Activated gamma-delta T cell treated with anti-CD3 and anti-CD28 coated beads, Interleukin-2, amount 50 U/mL, for 16 hours (primary cell): ENCODE measurements around the gene CLEC10A.
"Not testable (repeated sequence)": the region's sequence is repeated elsewhere in the genome, so short reads cannot be mapped to it uniquely, and the experiment has no call there.

Experiments used
- DNase-seq: peaks from one replicate; pipeline ENCODE4 v3.0.0-alpha.2; 2020; ENCODE audit warnings: low read depth

The CLEC10A gene

DNA sequence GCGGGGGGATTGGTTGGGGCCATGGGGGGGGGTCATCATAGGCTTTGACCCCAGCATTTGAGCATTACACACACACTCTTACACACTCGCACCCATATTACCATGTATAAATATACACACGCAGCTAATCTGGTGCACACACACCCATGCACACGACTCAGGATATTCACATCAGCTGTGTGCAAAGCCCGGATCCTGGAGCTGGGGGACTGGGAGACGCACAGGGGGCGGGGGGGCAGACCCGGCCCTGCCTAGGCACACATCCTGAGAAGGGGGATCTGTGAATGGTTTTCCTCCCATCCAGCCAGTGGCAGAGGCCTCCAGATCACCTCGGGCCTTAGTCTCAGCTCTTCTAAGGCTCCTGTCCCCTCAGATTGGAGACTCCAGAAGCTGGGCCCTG is 28.9 kb upstream of the CLEC10A start:
- DNase-seq: no peak

- no peak for DNase-seq
These were observed 28.5 kb upstream of the CLEC10A start for GRCh38 chr17:7108560-7108925.

DNA sequence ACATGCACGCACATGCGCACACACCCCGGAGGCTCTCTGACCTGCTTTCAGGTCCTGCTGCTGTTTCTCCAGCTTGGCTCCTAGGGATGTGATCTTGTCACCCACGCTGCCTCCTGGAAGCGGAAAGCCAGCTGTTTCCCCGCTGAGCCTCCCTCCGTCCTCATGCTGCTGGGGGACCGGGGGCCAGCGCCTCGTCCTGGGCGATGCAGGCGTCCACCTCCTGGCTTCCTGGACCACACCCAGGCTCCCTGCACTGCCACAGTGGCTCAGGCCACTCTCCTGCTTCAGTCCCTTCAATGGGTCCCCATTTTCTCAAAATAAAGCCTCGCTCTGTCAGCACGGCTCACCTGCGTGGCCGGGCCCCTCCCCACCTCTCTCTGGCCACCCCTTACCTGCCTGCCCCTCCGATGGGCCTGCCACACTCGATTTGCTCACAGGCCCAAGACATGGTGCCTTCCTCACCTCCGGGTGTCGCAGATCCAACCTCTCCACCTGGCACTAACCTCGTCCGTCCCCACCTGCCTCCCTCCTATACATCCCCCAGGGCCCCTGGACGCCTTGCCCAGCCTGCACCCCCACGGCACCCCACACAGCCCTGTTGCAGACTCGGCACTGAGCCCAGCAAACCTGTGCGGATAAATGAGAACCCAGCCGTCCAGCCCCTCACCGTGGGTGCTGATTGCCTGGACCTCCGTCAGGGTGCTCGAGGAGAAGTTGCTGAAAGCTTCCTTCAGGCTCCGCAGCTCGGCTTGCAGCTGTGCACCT is 27.9 kb upstream of the CLEC10A start:
- DNase-seq: no peak

DNA sequence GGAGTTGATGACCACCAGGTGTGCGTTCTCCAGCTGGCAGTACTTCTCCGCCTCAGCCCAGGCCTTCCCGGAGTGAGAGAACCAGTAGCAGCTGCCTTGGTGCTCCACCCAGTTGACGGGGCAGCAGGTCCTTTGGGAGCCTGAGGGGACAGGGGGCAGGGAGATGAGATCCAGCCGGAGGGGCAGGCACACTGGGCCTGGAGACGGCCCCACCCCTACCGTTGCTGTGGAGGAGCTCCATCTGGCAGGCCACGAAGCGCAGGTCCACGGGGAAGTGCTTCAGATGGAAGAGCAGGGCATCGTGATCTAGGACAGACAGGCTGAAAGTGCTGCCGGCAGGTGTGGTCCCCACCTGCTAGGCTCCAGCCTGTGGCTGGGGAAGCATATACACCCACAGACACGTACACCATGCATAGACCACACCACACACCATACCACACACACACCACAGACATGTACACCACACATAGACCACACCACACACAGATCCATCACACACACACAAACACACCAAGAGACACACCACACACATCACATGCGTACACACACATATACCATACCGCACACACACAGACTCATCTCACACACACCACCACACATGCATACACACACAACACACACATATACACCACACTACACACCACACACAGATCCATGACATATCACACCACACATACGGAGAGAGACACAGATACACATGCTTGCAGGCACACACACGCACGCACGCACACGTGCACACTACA is 27.1 kb upstream of the CLEC10A start:
- DNase-seq: no peak

- no peak for DNase-seq
These were observed 22.4 kb upstream of the CLEC10A start for GRCh38 chr17:7102421-7102820.

- DNase-seq: no peak
These were observed 21.5 kb upstream of the CLEC10A start for GRCh38 chr17:7101531-7101930.

GRCh38 chr17:7100641-7101379 is 20.8 kb upstream of the CLEC10A start:
- DNase-seq: not testable (repeated sequence)

DNA sequence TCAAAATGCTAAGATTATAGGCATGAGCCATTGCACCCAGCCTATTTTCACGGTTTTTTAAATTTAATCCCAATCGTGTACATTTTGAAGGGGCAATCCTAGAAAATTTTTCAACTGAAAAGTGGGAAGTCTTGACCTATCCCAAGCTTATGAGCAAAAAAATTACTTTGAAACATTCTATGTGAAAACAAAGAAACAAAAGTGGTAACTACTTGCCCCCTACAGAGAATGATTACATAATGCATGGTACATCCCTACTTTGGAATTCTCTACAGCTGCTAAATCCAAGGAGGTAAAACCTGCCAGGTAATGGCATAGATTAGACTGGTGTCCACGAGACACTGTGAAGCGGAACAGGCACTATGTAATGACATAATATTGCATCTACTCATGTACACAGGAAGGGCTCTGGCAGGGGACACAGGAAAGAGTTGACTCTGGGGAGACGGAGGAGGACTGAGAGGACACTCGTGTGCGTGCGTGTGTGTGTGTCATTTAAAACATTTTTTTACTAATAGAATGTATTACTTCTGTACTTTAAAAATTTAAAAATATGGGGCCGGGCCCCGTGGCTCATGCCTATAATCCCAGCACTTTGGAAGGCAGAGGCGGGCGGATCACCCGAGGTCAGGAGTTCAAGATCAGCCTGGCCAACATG is 18.9 kb upstream of the CLEC10A start:
- no peak for DNase-seq

GRCh38 chr17:7097940-7098339 is 17.9 kb upstream of the CLEC10A start:
- no peak for DNase-seq

- DNase-seq: no peak
These were observed 15.6 kb upstream of the CLEC10A start for GRCh38 chr17:7095625-7096024.

DNA sequence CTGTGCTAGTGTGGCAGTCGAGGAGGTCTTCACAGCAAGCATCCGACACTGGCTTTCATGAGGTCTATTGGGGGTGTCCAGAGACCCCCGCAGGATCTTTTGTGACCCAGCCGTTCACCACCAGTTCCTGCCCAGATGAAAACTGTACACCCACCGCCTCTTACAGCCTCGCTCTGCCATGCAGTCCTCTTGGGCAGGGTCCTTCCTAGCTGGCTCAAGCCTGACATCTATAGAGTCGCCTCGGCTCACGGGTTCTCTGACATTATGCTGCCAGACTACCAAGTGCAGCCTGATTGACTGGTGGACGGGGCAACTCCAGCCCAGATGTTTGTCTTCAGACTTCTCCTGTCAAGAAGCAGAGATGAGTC is 14.6 kb upstream of the CLEC10A start:
- no peak for DNase-seq

GRCh38 chr17:7091311-7092005 is 11.4 kb upstream of the CLEC10A start:
- DNase-seq: not testable (repeated sequence)

- DNase-seq: not testable (repeated sequence)
These were observed 9.5 kb upstream of the CLEC10A start for GRCh38 chr17:7089570-7089969.

DNA sequence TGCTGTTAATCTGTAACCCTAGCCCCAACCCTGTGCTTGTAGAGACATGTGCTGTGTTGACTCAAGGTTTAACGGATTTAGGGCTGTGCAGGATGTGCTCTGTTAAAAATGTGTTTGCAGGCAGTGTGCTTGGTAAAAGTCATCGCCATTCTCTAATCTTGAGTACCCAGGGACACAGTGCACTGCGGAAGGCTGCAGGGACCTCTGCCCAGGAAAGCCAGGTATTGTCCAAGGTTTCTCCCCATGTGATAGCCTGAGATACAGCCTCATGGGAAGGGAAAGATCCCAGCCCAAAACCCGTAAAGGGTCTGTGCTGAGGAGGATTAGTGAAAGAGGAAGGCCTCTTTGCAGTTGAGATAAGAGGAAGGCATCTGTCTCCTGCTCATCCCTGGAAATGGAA is 8.4 kb upstream of the CLEC10A start:
- not testable (repeated sequence) for DNase-seq

DNA sequence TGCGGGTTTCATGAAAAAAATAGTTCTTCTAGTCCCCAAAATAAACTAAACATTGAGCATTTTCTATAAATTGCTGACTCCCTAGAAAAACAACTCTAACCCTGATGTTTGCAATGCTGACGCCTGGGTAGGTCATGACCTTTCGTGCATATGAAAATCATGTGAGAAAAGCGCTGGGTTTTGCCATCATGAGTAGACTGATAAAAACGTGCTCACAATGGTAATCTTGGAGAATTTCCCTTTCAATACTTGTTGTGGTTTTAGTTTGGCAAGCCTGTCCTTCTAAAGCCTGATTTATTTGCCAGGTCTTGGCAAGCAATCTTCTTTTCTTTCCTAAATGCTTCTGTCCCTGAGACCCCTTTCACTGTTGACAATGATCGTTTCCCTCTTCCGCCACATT is 4.0 kb upstream of the CLEC10A start:
- no peak for DNase-seq

- DNase-seq: no peak
These were observed 3.5 kb upstream of the CLEC10A start for GRCh38 chr17:7083592-7083991.

DNA sequence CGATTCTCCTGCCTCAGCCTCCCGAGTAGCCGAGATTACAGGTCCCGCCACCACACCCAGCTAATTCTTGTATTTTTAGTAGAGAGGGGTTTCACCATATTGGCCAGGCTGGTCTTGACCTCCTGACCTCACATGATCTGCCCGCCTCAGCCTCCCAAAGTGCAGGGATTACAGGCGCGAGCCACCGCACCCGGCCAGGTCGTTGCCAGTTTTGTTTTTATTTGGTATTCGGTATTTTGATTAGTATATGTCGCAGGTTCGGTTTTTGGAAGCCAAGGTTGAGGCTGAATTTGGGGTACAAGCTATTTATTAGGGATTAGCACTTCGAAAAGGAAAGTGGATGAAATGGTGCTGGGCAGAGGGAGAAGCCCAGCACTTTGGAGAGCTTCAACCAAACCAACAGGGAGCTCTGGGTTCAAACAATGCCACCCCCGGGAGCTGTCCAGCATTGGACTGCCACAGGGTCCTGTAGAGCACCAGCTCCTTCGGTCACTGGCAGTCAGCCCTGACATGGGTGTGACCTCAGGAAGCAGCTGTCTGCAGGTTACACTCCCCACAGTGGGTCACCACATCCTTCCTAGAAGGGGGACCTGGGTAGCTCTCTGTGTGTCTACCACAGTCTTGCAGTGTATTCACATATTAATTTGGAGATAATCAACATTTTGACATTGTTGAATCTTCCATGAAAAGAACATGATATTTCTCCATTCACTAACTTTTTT is 1.5 kb upstream of the CLEC10A start:
- peak; percentile 12 for DNase-seq

- no peak for DNase-seq
These were observed 498 bp upstream of the CLEC10A start for GRCh38 chr17:7080456-7081041.

DNA sequence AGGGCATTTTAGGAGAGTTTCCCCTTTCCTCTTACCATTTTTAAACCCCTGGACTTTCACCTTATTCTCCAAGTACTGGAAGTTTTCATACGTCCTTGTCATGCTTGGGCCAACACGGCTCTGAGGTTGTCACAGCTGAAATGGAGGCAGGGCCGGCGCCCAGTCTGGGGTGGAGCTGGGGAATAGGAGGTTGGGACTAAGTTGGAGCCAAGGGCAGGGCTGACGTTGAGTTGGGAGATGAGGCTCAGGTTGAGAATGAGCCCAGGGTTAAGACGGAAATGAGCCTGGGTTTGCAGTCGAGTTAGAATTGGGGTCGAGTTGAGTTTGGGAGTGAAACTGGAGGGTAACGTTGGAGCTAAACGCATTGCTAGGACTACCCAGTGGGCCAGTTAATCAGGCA is 1.3 kb downstream of the CLEC10A start:
- no peak for DNase-seq

DNA sequence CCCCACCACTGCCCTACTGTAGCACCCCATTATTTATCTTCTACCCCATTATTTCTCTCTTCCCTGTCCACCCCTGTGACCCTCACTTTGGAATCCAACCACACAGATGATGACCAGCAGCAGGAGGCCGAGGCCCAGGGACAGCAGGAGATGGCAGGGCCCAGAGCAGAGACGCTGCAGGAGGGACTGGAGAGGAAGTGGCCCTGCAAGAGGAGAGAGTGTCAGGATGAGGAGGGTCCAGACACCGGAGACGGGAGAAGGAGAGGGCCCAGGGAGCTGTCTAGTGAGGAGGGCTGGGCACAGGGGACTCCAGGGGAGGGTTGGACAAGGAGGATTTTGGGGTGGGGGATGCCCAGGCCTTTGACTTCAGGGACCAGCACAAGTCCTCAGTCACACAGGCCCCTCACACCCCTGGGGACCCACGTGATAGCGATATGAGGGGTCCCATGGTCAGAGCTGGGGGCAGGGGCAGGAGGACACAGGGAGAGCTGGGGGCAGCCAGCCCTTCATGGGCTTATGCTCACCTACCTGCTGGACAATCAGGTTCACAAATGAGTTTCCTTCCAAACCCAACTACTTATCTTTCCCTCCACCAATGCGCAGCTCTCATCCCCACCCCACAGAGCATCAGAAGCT is 2.0 kb downstream of the CLEC10A start:
- no peak for DNase-seq
